Mesendoderm (in vitro differentiated cells): ENCODE data around the gene DIPK2B.

ENCODE experiments used
- DNase-seq: peaks from one replicate; pipeline ENCODE4 v3.0.0; 2013
- H2AK5ac ChIP-seq: 2 replicates; pipeline ENCODE4 v1.6.1; 2013; ENCODE audit warnings: low read length, inconsistent platforms
- H2BK120ac ChIP-seq: 2 replicates; pipeline ENCODE4 v1.6.1; 2013; ENCODE audit warnings: low read depth, mild to moderate bottlenecking, low read length, moderate library complexity, mixed read lengths
- H2BK15ac ChIP-seq: replicated peaks from 2 replicates; pipeline ENCODE4 v1.6.1; 2013; ENCODE audit warnings: low read depth, mild to moderate bottlenecking, moderate library complexity
- H2BK5ac ChIP-seq: 2 replicates; pipeline ENCODE4 v1.6.1; 2013; ENCODE audit warnings: low read length, inconsistent platforms
- H3K18ac ChIP-seq: 2 replicates; pipeline ENCODE4 v1.6.1; 2013; ENCODE audit warnings: mild to moderate bottlenecking, low read length, mixed read lengths
- H3K23ac ChIP-seq: one replicate; pipeline ENCODE4 v1.6.1; 2013; ENCODE audit warnings: low read length
- H3K27ac ChIP-seq: 2 replicates; pipeline ENCODE4 v1.5.1; 2013; ENCODE audit warnings: low read depth, mild to moderate bottlenecking, inconsistent platforms, low read length, moderate library complexity
- H3K27me3 ChIP-seq: 2 replicates; pipeline ENCODE4 v1.6.1; 2013; ENCODE audit warnings: low read length, control low read depth, mild to moderate bottlenecking, inconsistent platforms; ENCODE audit not compliant: insufficient read depth, poor library complexity
- H3K36me3 ChIP-seq: 2 replicates; pipeline ENCODE4 v1.6.1; 2013; ENCODE audit warnings: low read length, inconsistent platforms; ENCODE audit not compliant: control insufficient read depth, insufficient read depth
- H3K4ac ChIP-seq: one replicate; pipeline ENCODE4 v1.6.1; 2013; ENCODE audit warnings: low read depth, mild to moderate bottlenecking, low read length, moderate library complexity
- H3K4me1 ChIP-seq: 2 replicates; pipeline ENCODE4 v1.6.1; 2013; ENCODE audit warnings: low read depth, low read length, inconsistent platforms; ENCODE audit not compliant: control insufficient read depth
- H3K4me2 ChIP-seq: 2 replicates; pipeline ENCODE4 v1.6.1; 2013; ENCODE audit warnings: low read length
- H3K4me3 ChIP-seq: 2 replicates; pipeline ENCODE4 v1.5.1; 2013; ENCODE audit warnings: mild to moderate bottlenecking, low read length
- H3K56ac ChIP-seq: one replicate; pipeline ENCODE4 v1.6.1; 2013; ENCODE audit warnings: low read length
- H3K79me1 ChIP-seq: 2 replicates; pipeline ENCODE4 v1.6.1; 2013; ENCODE audit warnings: low read length, inconsistent platforms
- H3K79me2 ChIP-seq: 2 replicates; pipeline ENCODE4 v1.6.1; 2013; ENCODE audit warnings: mild to moderate bottlenecking, low read length; ENCODE audit not compliant: control insufficient read depth, insufficient read depth
- H3K9ac ChIP-seq: 2 replicates; pipeline ENCODE4 v1.6.1; 2013; ENCODE audit warnings: low read length, inconsistent platforms
- H4K5ac ChIP-seq: one replicate; pipeline ENCODE4 v1.6.1; 2013; ENCODE audit warnings: low read length
- H4K8ac ChIP-seq: one replicate; pipeline ENCODE4 v1.6.1; 2013; ENCODE audit warnings: low read depth, mild to moderate bottlenecking, control low read depth, low read length, moderate library complexity
- WGBS: extraction: QIAGEN DNeasy Blood & Tissue Kit; methylation state at CpG from one replicate; pipeline ENCODE4 v1.1.7; 2013; ENCODE audit warnings: low lambda C conversion rate, missing lambda C conversion rate; ENCODE audit not compliant: insufficient coverage; ENCODE audit errors: extremely low coverage; 5-methylcytosine and 5-hydroxymethylcytosine counted together

DIPK2B gene

GRCh38 chrX:45154462-45154861, 46.2 kb downstream of the DIPK2B start:
- Histone ChIP-seq H3K4me1 (no peaks in the 10 kb centered on the region), H4K5ac (no peak overlapping the region), H3K27me3 (no peaks in the 10 kb centered on the region), H3K4ac (no peak overlapping the region), H2AK5ac (no peak overlapping the region), H3K56ac (no peak overlapping the region), H3K4me3 (no peak overlapping the region), H2BK15ac (no peak overlapping the region), H2BK120ac (no peak overlapping the region), H3K36me3 (no peaks in the 10 kb centered on the region), H3K9ac (no peak overlapping the region), H2BK5ac (no peak overlapping the region), H3K18ac (no peak overlapping the region), H3K4me2 (no peak overlapping the region), H3K79me1 (no peaks in the 10 kb centered on the region), H4K8ac (no peak overlapping the region), H3K79me2 (no peaks in the 10 kb centered on the region), H3K27ac (no peak overlapping the region), H3K23ac (no peak overlapping the region)
- DNase-seq: no peak

DNA sequence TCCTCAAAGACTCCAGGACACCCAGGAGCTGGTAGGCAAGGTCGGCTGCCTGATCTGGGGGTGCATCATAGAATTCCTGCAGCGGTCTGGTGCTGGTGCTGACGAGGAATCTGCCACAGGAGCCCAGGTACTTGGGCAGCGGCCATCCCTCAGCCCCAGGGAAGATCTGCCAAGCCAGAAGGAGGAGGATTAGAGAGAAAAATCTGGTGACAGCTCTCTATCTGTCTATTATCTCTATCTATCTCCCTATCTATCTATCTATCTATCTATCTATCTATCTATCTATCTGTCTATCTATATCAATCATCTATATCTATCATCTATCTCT, 46.7 kb downstream of the DIPK2B start:
- Histone ChIP-seq H4K5ac (no peak overlapping the region), H2BK120ac (no peak overlapping the region)

More for the DNA sequence above, 46.7 kb downstream of the DIPK2B start:
- no peaks in the 10 kb centered on the region for H3K36me3 ChIP-seq
- no peak overlapping the region for H3K56ac ChIP-seq
- H3K79me2 ChIP-seq: no peaks in the 10 kb centered on the region
- no peak overlapping the region for H3K23ac ChIP-seq
- H3K79me1 ChIP-seq: no peaks in the 10 kb centered on the region
- no peak overlapping the region for H2AK5ac ChIP-seq
- no peak overlapping the region for H3K18ac ChIP-seq
- no peak overlapping the region for H3K9ac ChIP-seq
- H3K4me2 ChIP-seq: no peak overlapping the region
- no peak overlapping the region for H4K8ac ChIP-seq
- no peak overlapping the region for H3K27ac ChIP-seq
- H2BK15ac ChIP-seq: no peak overlapping the region
- H3K27me3 ChIP-seq: no peaks in the 10 kb centered on the region
- H3K4me3 ChIP-seq: no peak overlapping the region
- no peak for DNase-seq
- no peak overlapping the region for H2BK5ac ChIP-seq
- no peak overlapping the region for H3K4ac ChIP-seq
- no peaks in the 10 kb centered on the region for H3K4me1 ChIP-seq
- WGBS: no CpG with 5 or more reads among the region's 4 CpGs
